ENCODE measurements around the gene PTPN22.

GRCh38 chr1:113887402-113888175 lies 16.1 kb upstream of the PTPN22 start, which contains the start of gene BCL2L15:
- TF ChIP-seq ETV6 (IDR thresholded peaks at IDR 0.05; ENCODE audit: borderline replicate concordance in 1 of 2, low read depth in 2 of 2, low read length in 1 of 2), result no peak
- no peak for TF ChIP-seq ETV6 (CRISPR knock-in tag; IDR thresholded peaks at IDR 0.05; ENCODE audit: borderline replicate concordance)
- TF ChIP-seq ZNF830 (CRISPR knock-in tag; IDR thresholded peaks at IDR 0.05), result no peak
- TF ChIP-seq NRF1 (conservative IDR thresholded peaks at IDR 0.05 in 1 of 2, IDR thresholded peaks at IDR 0.05 in 1 of 2), result no peak
- no peak for TF ChIP-seq TSHZ1 (CRISPR knock-in tag; IDR thresholded peaks at IDR 0.05)
- no peak for TF ChIP-seq TARDBP (IDR thresholded peaks at IDR 0.05)
- no peak for TF ChIP-seq CTCF (IDR thresholded peaks at IDR 0.05 in 2 of 3, conservative IDR thresholded peaks at IDR 0.05 in 1 of 3; ENCODE audit: insufficient read depth in 2 of 3, low read depth in 1 of 3, low read length in 3 of 3)

All from K562 (cell line).